Activated CD4-positive, alpha-beta memory T cell treated with anti-CD3 and anti-CD28 coated beads for 36 hours (primary cell): Measurements from ENCODE around the gene MYO18B. TPM values are rescaled to one million over a fixed set of nuclear protein-coding genes. Genes with fewer than 3 reads are reported as not detected.

ENCODE experiments used
- CTCF ChIA-PET: fragments of 350-600 bp; sonication (Branson Sonifier 250); formaldehyde crosslinking; loops from one replicate; lab custom pipeline; 2021; ENCODE audit warnings: antibody characterized with exemption, inconsistent platforms; lab: Charles Lee
- POLR2A ChIA-PET: fragments of 350-600 bp; sonication (Branson Sonifier 250); formaldehyde crosslinking; loops from one replicate; lab custom pipeline; 2021; ENCODE audit warnings: antibody characterized with exemption; lab: Charles Lee
- DNase-seq: peaks from one replicate; pipeline ENCODE4 v3.0.0-alpha.2; 2020
- H3K27ac Mint-ChIP-seq: one replicate; pipeline ENCODE4 v1.8.0; 2021; ENCODE audit warnings: mixed read lengths
- H3K27me3 Mint-ChIP-seq: one replicate; pipeline ENCODE4 v1.8.0; 2021; ENCODE audit warnings: mixed read lengths
- H3K36me3 Mint-ChIP-seq: one replicate; pipeline ENCODE4 v1.8.0; 2021; ENCODE audit warnings: mixed read lengths
- H3K4me1 Mint-ChIP-seq: one replicate; pipeline ENCODE4 v1.8.0; 2021; ENCODE audit warnings: low read depth, mixed read lengths
- H3K4me3 Mint-ChIP-seq: one replicate; pipeline ENCODE4 v1.8.0; 2021; ENCODE audit warnings: mild to moderate bottlenecking, mixed read lengths
- H3K9me3 Mint-ChIP-seq: one replicate; pipeline ENCODE4 v1.8.0; 2021; ENCODE audit warnings: mixed read lengths
- intact Hi-C: fragments of 100-400 bp; cut with micrococcal nuclease; formaldehyde crosslinking; loops from one replicate; pipeline ENCODE4 v1.15.1; 2023
- total RNA-seq, 2 experiments: library from RNA; stranded (reverse); gene quantifications; one replicate each; pipeline ENCODE4 v1.2.3, GENCODE V29; 2021

The MYO18B gene
- total RNA-seq, 2 experiments from 2014 or later, result 0.22 to 0.29 TPM

DNA sequence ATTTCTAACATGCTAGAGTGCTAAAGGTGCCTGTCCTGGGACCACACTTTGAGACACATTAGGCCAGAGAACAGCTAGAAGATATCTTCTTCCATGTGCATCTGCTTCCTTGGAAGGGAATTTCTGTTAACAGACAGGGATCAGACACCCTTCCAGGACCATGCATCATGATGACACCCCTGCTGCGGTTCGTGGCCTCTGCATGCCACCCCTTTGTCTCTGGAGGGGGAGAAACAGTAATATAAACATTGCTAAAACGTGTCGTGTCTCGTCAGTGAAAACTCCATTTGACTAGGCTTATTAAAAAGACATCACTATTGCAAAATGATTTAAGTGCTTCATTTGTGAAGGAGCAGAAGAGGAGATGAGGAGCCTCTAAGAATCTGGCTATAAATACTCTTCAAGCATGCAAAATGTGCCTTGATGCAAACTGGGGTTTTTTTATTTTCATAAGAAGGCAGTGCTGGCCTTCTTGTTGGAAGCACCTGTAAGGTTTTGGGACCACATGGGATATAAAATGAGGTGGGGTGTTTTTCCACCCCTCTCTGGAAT is 141.6 kb downstream of the MYO18B start:
- no peak for DNase-seq
- H3K27me3 Mint-ChIP-seq, result peaks cover 4% of the 10 kb centered on the region
- H3K4me1 Mint-ChIP-seq, result no peaks in the 10 kb centered on the region
- H3K36me3 Mint-ChIP-seq, result no peaks in the 10 kb centered on the region
- H3K4me3 Mint-ChIP-seq, result no peak overlapping the region
- CTCF ChIA-PET, result no interaction called here
- intact Hi-C loops, result no loop called here
- no peaks in the 10 kb centered on the region for H3K9me3 Mint-ChIP-seq
- H3K27ac Mint-ChIP-seq, result no peak overlapping the region
- POLR2A ChIA-PET, result no interaction called here

DNA sequence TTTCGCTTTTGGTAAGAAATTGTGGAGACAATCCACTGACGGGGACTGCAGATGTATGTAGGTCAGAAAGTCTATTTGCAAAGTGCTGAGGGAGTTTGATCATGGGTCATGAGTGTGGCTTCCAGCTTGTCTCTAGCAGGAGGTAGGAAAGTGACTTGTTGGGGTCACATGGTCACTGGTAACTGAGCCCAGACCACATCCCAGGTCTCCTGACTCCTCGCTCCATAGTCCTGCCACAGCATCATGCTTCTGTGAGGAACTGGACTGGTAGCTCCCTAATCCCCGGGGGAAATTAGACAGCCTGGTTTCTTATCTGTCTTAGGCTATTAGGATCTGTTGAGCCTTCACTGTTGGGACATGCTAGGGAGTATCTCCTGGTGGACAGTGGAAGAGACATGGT is 142.1 kb downstream of the MYO18B start:
- ChIA-PET POLR2A (no interaction called here), CTCF (no interaction called here)
- Mint-ChIP-seq H3K4me1 (no peaks in the 10 kb centered on the region), H3K27me3 (peaks cover 5% of the 10 kb centered on the region), H3K36me3 (no peaks in the 10 kb centered on the region), H3K9me3 (no peaks in the 10 kb centered on the region), H3K27ac (no peak overlapping the region), H3K4me3 (no peak overlapping the region)
- intact Hi-C loops, result no loop called here
- DNase-seq, result no peak

DNA sequence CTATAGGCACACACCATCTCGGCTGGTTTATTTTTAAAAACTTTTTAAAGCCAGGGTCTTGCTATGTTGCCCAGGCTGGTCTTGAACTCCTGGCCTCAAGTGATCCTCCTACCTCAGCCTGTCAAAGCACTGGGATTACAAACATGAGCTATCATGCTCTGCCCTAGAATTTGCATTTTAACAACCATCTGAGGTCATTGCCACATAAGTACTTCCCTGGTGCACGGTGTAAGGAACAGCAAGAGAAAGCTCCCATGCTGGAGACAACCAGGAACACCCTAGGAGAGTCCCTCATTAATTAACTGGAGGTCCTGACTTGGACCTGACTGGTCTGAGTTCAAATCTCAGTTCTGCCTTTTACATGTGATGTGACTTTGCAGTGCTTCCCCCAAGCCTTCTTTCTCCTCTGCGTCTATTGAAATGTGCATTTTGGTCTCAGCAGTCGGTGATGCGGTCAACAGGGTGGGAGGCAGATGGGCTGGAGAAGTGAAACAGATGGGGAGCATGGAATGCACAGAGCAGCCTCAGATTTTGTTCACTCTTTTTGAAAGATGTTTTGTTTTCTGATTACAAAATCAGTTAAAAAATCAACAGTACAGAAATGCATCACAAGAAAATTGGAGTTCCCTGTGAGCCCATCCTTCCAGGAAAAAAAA is 146.5 kb downstream of the MYO18B start:
- no peaks in the 10 kb centered on the region for H3K9me3 Mint-ChIP-seq

DNA sequence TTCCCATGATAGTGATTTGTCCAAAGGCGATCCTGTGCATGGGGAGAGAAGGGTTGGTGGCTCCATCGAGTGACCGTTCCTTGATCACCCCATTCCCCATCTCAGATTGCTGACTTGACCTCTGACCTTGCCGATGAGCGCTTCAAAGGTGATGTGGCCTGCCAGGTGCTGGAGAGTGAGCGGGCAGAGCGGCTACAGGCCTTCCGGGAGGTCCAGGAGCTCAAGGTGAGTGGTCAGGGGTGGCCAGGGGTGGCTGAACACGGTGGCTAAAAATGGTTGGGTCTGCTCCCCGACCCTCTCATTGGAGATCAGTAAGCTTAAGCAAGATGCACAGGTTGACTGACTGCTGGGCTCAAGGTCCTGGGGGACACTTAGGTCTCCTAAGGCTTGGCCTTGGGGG is 148.7 kb downstream of the MYO18B start:
- H3K27me3 Mint-ChIP-seq, result peaks cover 6% of the 10 kb centered on the region
- H3K4me1 Mint-ChIP-seq, result no peaks in the 10 kb centered on the region
- POLR2A ChIA-PET, result no interaction called here
- H3K27ac Mint-ChIP-seq, result no peak overlapping the region
- H3K9me3 Mint-ChIP-seq, result no peaks in the 10 kb centered on the region
- CTCF ChIA-PET, result no interaction called here
- H3K36me3 Mint-ChIP-seq, result no peaks in the 10 kb centered on the region
- no peak overlapping the region for H3K4me3 Mint-ChIP-seq
- no peak for DNase-seq
- intact Hi-C loops, result no loop called here

More for the DNA sequence above, 146.5 kb downstream of the MYO18B start:
- Mint-ChIP-seq H3K4me3 (no peak overlapping the region), H3K36me3 (no peaks in the 10 kb centered on the region), H3K27me3 (peaks cover 6% of the 10 kb centered on the region), H3K4me1 (no peaks in the 10 kb centered on the region), H3K27ac (no peak overlapping the region)
- intact Hi-C loops, result no loop called here
- no peak for DNase-seq
- POLR2A ChIA-PET, result no interaction called here
- CTCF ChIA-PET, result no interaction called here

DNA sequence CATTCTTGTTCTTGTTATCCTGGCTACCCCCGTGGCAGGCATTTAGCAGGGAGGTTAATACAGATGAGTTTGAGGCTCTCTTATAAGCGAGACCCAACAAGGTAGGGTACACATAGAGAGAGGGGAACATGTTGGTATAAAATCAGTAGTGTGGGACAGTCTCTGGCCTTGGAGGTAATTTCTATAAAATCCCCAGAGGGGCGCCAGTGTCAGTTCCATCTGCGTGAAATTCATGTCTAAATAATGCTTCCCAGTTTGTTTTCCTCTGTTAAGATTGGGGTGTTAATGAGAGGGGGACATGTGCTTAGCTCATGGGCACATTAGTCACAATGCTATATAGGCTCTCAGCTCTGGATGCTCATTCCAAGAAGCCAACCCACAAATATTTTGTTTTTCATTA is 150.7 kb downstream of the MYO18B start:
- CTCF ChIA-PET, result no interaction called here

DNA sequence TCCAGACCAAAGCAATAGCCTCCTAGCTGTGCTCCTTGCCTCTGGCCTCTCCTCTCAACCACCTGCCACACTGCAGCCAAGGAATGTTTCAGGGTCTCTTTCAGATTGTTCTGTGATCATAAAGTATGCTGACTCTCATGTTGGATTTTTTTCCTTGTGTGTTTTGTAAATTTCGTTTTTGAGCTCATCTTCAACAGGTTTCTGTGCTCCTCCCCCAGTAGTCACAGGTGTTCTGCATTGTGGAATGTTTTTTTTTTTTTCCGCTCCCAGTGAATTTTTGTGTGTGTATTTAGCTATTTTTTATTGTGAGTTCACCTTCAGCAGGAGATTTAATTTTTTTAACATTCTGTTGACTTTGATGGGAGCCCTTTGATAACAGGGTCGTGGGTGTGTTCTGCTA is 153.7 kb downstream of the MYO18B start:
- no peaks in the 10 kb centered on the region for H3K9me3 Mint-ChIP-seq
- intact Hi-C loops, result no loop called here
- no peaks in the 10 kb centered on the region for H3K4me1 Mint-ChIP-seq
- no peaks in the 10 kb centered on the region for H3K36me3 Mint-ChIP-seq
- peaks cover 2% of the 10 kb centered on the region for H3K27me3 Mint-ChIP-seq
- CTCF ChIA-PET, result interaction anchor here (0.6 to 0.7 kb wide), 2 partner anchors 20 to 436 kb away, joined by 3 read pairs; no protein-coding TSS in a partner anchor
- H3K27ac Mint-ChIP-seq, result no peak overlapping the region
- H3K4me3 Mint-ChIP-seq, result no peak overlapping the region
- DNase-seq, result no peak
- POLR2A ChIA-PET, result interaction anchor here (1.4 kb wide), 1 partner anchor 8 kb away, joined by 4 read pairs; no protein-coding TSS in a partner anchor

More for the DNA sequence above, 150.7 kb downstream of the MYO18B start:
- Mint-ChIP-seq H3K4me1 (no peaks in the 10 kb centered on the region), H3K9me3 (no peaks in the 10 kb centered on the region), H3K36me3 (no peaks in the 10 kb centered on the region), H3K4me3 (no peak overlapping the region), H3K27ac (no peak overlapping the region), H3K27me3 (peaks cover 6% of the 10 kb centered on the region)
- DNase-seq, result no peak
- intact Hi-C loops, result no loop called here
- POLR2A ChIA-PET, result no interaction called here

DNA sequence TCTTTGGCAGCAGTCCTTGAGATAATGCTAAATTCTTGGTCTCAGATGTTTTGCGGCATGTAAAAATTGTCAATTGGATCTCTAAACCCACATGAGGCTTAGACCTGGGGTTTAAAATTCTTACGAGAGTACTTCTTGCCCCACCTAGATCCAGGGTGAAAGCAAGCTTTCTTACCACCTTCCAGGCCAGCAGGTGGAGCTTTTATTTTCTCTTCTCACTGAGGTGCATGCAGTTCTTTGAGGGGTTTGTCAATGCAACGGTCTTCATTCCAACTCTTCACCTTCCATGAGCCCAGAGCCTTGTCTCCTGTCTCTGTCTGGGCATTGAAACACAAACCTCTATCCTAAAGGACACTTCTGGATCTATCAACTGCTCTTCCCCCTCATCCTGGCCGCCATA is 154.1 kb downstream of the MYO18B start:
- CTCF ChIA-PET, result interaction anchor here (0.6 to 0.7 kb wide), 2 partner anchors 20 to 436 kb away, joined by 3 read pairs; no protein-coding TSS in a partner anchor
- POLR2A ChIA-PET, result no interaction called here
- no peaks in the 10 kb centered on the region for H3K9me3 Mint-ChIP-seq
- no peak overlapping the region for H3K4me3 Mint-ChIP-seq
- H3K27ac Mint-ChIP-seq, result no peak overlapping the region
- no peak for DNase-seq
- H3K36me3 Mint-ChIP-seq, result no peaks in the 10 kb centered on the region
- no peaks in the 10 kb centered on the region for H3K4me1 Mint-ChIP-seq
- intact Hi-C loops, result no loop called here
- peaks cover 1% of the 10 kb centered on the region for H3K27me3 Mint-ChIP-seq

DNA sequence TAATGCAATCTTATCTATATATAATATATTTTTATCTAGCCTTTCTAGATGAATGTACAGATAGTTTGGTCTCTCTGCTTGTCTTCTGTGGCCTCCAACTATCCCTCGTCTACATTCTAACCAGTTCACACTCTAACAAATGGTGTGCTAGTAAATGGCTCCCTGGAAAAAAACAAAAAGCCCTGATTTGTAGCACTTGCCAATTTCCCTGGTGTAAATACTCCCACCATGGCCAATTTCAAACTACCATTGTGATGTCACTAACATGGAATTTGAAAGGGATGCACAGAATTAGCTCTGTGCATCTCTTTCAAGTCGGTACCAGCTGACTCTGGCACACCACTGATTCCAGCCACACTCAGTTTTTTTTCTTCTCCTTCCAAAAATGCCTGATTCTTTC is 154.6 kb downstream of the MYO18B start:
- Mint-ChIP-seq H3K27me3 (no peaks in the 10 kb centered on the region), H3K4me1 (no peaks in the 10 kb centered on the region), H3K27ac (no peak overlapping the region), H3K4me3 (no peak overlapping the region), H3K9me3 (no peaks in the 10 kb centered on the region), H3K36me3 (no peaks in the 10 kb centered on the region)
- no peak for DNase-seq
- intact Hi-C loops, result no loop called here
- ChIA-PET POLR2A (no interaction called here), CTCF (no interaction called here)

DNA sequence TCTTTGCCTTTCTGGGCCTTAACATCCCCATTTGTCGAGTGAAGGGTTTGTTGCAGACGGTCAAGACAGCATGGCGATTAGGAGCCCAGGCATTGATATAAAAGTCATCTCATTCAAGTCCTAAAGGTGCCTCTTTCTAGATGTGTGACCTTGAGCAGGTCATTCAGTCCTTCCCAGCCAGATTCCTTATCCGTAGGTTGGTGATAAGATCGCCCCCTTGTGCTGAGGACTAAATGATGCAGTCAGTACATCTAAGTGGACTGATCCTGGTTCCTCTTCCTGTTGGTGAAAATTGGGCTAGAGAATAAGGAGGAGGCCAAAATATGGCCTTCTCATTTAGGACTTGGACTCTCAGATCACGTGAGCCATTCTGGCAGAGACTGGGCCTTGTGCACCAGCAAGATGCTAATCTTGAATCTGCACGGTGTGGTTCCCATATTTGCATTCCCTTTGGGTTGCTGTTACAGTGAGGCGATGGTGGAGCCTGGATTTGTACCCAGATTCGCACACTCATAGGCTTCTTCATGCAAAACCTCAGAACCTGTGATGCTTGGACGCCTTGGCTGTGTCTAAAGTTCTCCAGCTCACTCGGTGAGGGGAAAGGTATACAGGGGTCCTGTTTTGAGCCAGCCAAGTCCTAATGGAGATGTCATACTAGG is 156.8 kb downstream of the MYO18B start:
- Mint-ChIP-seq H3K9me3 (no peaks in the 10 kb centered on the region), H3K27me3 (no peaks in the 10 kb centered on the region), H3K36me3 (no peaks in the 10 kb centered on the region), H3K4me1 (no peaks in the 10 kb centered on the region), H3K27ac (no peak overlapping the region), H3K4me3 (no peak overlapping the region)
- intact Hi-C loops, result no loop called here
- ChIA-PET CTCF (no interaction called here), POLR2A (no interaction called here)
- DNase-seq, result no peak

DNA sequence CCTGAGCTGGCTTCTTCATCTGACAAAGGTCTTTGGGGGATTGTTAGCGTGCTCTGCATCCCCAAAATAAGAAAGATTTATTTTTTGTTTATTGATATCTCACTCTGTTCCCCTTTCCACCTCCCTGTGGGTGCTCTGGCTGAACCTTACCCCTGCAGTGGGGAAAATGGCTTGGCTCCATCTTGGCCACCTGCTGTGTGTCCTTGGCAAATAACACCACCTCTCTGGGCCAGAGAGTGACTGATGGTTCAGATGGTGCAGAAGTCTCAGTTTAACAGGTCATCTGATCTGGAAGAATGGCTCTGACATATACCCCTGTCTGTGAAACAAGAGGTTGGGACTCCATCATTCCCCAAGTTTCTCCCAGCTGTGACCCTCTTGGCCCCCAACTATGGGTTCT is 157.6 kb downstream of the MYO18B start:
- H3K27me3 Mint-ChIP-seq, result no peaks in the 10 kb centered on the region
- no peaks in the 10 kb centered on the region for H3K36me3 Mint-ChIP-seq
- DNase-seq, result no peak
- CTCF ChIA-PET, result no interaction called here
- no peak overlapping the region for H3K4me3 Mint-ChIP-seq
- H3K27ac Mint-ChIP-seq, result no peak overlapping the region
- no peaks in the 10 kb centered on the region for H3K4me1 Mint-ChIP-seq
- intact Hi-C loops, result no loop called here
- POLR2A ChIA-PET, result no interaction called here
- H3K9me3 Mint-ChIP-seq, result no peaks in the 10 kb centered on the region

DNA sequence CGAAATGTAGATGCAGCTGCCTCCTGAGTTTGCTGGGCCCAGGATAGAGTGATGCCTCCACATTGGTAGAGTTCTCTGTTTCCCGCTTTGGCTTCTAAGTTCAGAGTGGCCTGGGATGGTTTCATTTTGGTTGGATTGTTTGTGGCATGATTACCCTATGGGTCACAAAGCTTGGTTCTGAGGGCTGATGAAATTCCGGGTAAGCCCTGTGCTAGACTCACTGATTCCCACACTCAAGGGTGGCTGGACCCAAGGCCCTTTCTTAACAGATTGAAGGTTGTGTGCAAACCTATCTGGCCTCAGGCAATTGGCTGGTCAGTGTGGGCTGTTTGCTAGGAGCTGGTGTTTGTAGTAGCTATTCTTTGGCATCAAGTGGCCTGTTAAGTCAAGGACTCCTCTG is 158.4 kb downstream of the MYO18B start:
- ChIA-PET POLR2A (no interaction called here), CTCF (no interaction called here)
- intact Hi-C loops, result no loop called here
- H3K4me1 Mint-ChIP-seq, result no peaks in the 10 kb centered on the region
- H3K27ac Mint-ChIP-seq, result no peak overlapping the region
- no peaks in the 10 kb centered on the region for H3K27me3 Mint-ChIP-seq
- H3K9me3 Mint-ChIP-seq, result no peaks in the 10 kb centered on the region
- no peak overlapping the region for H3K4me3 Mint-ChIP-seq
- DNase-seq, result no peak
- no peaks in the 10 kb centered on the region for H3K36me3 Mint-ChIP-seq

DNA sequence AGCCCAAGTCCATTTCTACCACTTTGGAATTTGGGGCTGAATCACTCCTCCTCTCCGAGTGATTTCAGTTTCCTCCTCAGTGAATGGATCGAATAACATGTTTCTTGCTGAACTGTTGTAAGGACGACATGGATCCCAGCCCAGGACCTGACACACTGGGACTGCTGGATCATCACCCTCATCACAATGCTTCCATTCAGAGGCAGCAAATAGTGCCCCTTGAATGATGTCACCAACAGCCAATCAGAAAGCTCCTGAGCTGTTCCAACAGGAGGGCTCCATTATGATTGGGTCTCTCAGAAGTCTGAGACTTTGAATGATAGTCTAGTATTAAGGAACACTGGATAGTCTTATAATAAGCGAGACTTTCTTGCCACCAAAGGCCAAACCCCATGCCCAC is 158.9 kb downstream of the MYO18B start:
- Mint-ChIP-seq H3K4me3 (no peak overlapping the region), H3K4me1 (no peaks in the 10 kb centered on the region), H3K9me3 (no peaks in the 10 kb centered on the region), H3K36me3 (no peaks in the 10 kb centered on the region), H3K27ac (no peak overlapping the region), H3K27me3 (no peaks in the 10 kb centered on the region)
- ChIA-PET POLR2A (no interaction called here), CTCF (interaction anchor here (0.5 kb wide), 1 partner anchor 431 kb away, joined by 3 read pairs; no protein-coding TSS in a partner anchor)
- intact Hi-C loops, result no loop called here
- no peak for DNase-seq
